GM19324 (cell line): ENCODE measurements around the gene GAP43.
"Not testable (repeated sequence)": the region's sequence is repeated elsewhere in the genome, so short reads cannot be mapped to it uniquely, and the experiment has no call there.

Source experiments
- ATAC-seq: cut with Tn5 transposase; IDR thresholded peaks from one replicate; pipeline ENCODE4 v1.9.1; 2021; ENCODE audit warnings: mild to moderate bottlenecking, moderate library complexity; ENCODE audit not compliant: unreplicated experiment, low FRiP score

GAP43 gene

GRCh38 chr3:115736341-115736740 lies 113.0 kb downstream of the GAP43 start:
- not testable (repeated sequence) for ATAC-seq

GRCh38 chr3:115741650-115742049 lies 118.3 kb downstream of the GAP43 start:
- ATAC-seq = no peak

- not testable (repeated sequence) for ATAC-seq
Observed at GRCh38 chr3:115744516-115744915, 121.2 kb downstream of the GAP43 start.

- ATAC-seq = not testable (repeated sequence)
Observed at GRCh38 chr3:115752978-115753377, 129.7 kb downstream of the GAP43 start.

GRCh38 chr3:115758076-115758763 lies 134.9 kb downstream of the GAP43 start:
- ATAC-seq = no peak

GRCh38 chr3:115760716-115761115 lies 137.4 kb downstream of the GAP43 start:
- ATAC-seq = no peak

GRCh38 chr3:115761927-115762305 lies 138.6 kb downstream of the GAP43 start:
- ATAC-seq = no peak

GRCh38 chr3:115766587-115767482 lies 143.5 kb downstream of the GAP43 start:
- no peak for ATAC-seq

GRCh38 chr3:115768661-115769060 lies 145.4 kb downstream of the GAP43 start:
- no peak for ATAC-seq
